Lower leg skin (tissue), 4 donors: Measurements from ENCODE around the gene TMTC2. TPM values are rescaled to one million over a fixed set of nuclear protein-coding genes. Genes with fewer than 3 reads are reported as not detected.

Experiments used
- DNase-seq, 2 donors: peaks; one replicate each; pipeline ENCODE4 v3.0.0-alpha.2; 2019; ENCODE audit warnings: low spot score in 2 of 2
- H3K4me3 ChIP-seq: fragments of 200-600 bp; sonication (generic); 2 replicates; pipeline ENCODE4 v1.5.1; 2017; ENCODE audit warnings: mild to moderate bottlenecking, low read depth; ENCODE audit not compliant: poor library complexity, severe bottlenecking
- POLR2A ChIP-seq, 2 donors: fragments of 450-650 bp; IDR thresholded peaks; one replicate each; pipeline ENCODE4 v1.6.1; 2016 to 2017; ENCODE audit warnings: antibody characterized with exemption in 2 of 2, mild to moderate bottlenecking in 1 of 2, moderate library complexity in 1 of 2
- WGBS, 2 donors: methylation state at CpG; one replicate each; pipeline ENCODE4 v1.1.5; 2018; 5-methylcytosine and 5-hydroxymethylcytosine counted together
- intact Hi-C: fragments of 100-400 bp; cut with DNase I; formaldehyde crosslinking; loops from one replicate; pipeline ENCODE4 v1.15.0; 2023; ENCODE audit warnings: low total_unique reads
- total RNA-seq, 4 donors: library from RNA; depleted of rRNA; stranded (reverse); fragments of >200 nt; gene quantifications; one replicate each; pipeline ENCODE4 v1.1.0, GENCODE V29; 2016
- TF ChIP-seq, protein P1 (sequence below), 3 donors: fragments of 450-650 bp; IDR thresholded peaks; one replicate each; pipeline ENCODE4 v1.5.1; 2016; ENCODE audit warnings: antibody characterized with exemption in 3 of 3, mild to moderate bottlenecking in 3 of 3, moderate library complexity in 2 of 3

Gene TMTC2
- total RNA-seq, 4 donors from 2014 or later, result 12.9 to 17.4 (median 14.5) TPM

- DNase-seq, result no peak
- H3K4me3 ChIP-seq, result no peak overlapping the region
- no peak for TF ChIP-seq POLR2A (IDR thresholded peaks at IDR 0.05)
- TF ChIP-seq, protein P1, sequence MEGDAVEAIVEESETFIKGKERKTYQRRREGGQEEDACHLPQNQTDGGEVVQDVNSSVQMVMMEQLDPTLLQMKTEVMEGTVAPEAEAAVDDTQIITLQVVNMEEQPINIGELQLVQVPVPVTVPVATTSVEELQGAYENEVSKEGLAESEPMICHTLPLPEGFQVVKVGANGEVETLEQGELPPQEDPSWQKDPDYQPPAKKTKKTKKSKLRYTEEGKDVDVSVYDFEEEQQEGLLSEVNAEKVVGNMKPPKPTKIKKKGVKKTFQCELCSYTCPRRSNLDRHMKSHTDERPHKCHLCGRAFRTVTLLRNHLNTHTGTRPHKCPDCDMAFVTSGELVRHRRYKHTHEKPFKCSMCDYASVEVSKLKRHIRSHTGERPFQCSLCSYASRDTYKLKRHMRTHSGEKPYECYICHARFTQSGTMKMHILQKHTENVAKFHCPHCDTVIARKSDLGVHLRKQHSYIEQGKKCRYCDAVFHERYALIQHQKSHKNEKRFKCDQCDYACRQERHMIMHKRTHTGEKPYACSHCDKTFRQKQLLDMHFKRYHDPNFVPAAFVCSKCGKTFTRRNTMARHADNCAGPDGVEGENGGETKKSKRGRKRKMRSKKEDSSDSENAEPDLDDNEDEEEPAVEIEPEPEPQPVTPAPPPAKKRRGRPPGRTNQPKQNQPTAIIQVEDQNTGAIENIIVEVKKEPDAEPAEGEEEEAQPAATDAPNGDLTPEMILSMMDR (IDR thresholded peaks at IDR 0.05), result no peak
- intact Hi-C loops, result no loop called here
- WGBS, 2 donors, result 79 to 80% methylated on average over 7 of the region's 7 CpGs
Observed at GRCh38 chr12:82730953-82731459, 44.3 kb downstream of the TMTC2 start.

- DNase-seq, result no peak
- 61 to 71% methylated on average over 7 of the region's 7 CpGs for WGBS, 2 donors
- TF ChIP-seq, protein P1 (IDR thresholded peaks at IDR 0.05), result no peak
- TF ChIP-seq POLR2A (IDR thresholded peaks at IDR 0.05), result no peak
- intact Hi-C loops, result no loop called here
- H3K4me3 ChIP-seq, result no peak overlapping the region
Observed at GRCh38 chr12:82740129-82741000, 53.7 kb downstream of the TMTC2 start.

DNA sequence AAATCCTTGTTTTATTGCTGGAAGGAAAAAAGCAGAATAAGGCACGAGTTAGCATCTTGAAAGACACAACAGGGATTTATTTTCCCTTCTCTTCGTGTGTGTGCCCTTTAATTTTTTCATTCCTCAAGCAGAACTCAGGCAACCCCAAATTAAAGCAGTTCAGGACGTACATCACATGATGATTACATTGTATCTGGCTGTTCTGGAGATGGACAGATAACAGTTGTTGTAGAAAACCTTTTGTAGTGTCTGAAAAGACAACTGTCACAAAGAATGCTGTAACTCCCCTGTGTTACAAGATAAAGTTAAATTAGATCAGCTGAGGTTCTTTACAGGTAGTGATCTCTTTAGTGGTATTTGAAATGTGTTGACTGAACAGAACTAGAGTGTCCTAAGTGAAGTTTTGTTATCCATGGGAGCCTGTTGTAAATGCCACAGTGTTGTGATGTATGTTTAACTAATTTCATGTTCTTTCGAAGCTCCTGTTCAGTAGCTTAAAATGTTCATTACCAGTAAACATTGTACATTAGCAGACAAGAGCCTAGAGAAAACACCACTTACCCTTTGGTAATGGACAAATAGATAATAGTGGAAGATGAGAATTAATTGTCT lies 58.5 kb downstream of the TMTC2 start:
- TF ChIP-seq POLR2A (IDR thresholded peaks at IDR 0.05), result no peak
- TF ChIP-seq, protein P1 (IDR thresholded peaks at IDR 0.05), result no peak
- intact Hi-C loops, result no loop called here
- no peak for DNase-seq
- no peak overlapping the region for H3K4me3 ChIP-seq
- WGBS, 2 donors, result 52 to 57% methylated on average over 4 of the region's 4 CpGs

- DNase-seq, result no peak
- no peak overlapping the region for H3K4me3 ChIP-seq
- 80 to 82% methylated on average over 4 of the region's 4 CpGs for WGBS, 2 donors
- intact Hi-C loops, result no loop called here
- TF ChIP-seq, protein P1 (IDR thresholded peaks at IDR 0.05), result no peak
- no peak for TF ChIP-seq POLR2A (IDR thresholded peaks at IDR 0.05)
Observed at GRCh38 chr12:82745807-82746206, 59.1 kb downstream of the TMTC2 start.

- intact Hi-C loops, result no loop called here
- WGBS, 2 donors, result 62 to 75% methylated on average over 2 of the region's 2 CpGs
- no peak for TF ChIP-seq POLR2A (IDR thresholded peaks at IDR 0.05)
- TF ChIP-seq, protein P1 (IDR thresholded peaks at IDR 0.05), result no peak
- H3K4me3 ChIP-seq, result no peak overlapping the region
- DNase-seq, result no peak
Observed at GRCh38 chr12:82746668-82747067, 60.0 kb downstream of the TMTC2 start.
